Stimulated activated CD8-positive, alpha-beta memory T cell treated with anti-CD3 and anti-CD28 coated beads, Interleukin-15, amount 100 ng/mL, for 4 hours (primary cell): ENCODE data around the gene MTHFSD.

ENCODE experiments used
- DNase-seq, 2 donors: peaks; one replicate each; pipeline ENCODE4 v3.0.0-alpha.2; 2020; ENCODE audit warnings: low read depth in 2 of 2

MTHFSD gene

DNA sequence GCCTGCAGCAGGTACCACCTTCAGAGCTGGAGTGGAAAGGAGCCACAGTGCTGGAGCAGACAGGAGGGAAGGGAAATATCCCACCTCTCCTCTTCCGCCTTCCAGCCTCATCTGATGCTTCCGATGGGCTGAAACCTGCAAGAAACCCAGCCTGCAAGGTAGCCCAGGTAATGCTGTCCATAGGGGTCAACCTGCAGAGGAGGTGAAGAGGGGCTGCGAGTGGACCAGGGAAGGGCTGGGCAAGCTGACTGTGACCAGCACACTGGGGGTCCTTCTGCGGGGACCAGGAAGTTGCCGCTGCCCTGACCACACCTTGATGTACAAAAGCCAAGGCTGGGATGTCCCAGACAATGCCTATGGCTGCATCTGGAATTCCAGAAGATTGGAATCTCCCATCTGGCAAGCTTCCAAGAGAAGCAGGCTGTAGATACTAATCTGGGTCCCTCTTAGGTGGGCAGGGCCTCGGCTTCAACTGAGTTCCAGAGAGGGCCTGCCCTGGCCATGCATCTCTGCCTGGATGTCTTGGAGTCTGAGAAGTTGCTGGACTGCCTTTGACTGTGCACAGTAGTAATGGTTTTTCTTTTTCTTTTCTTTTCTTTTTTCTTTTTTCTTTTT, 29.1 kb upstream of the MTHFSD start:
- no peak for DNase-seq

DNA sequence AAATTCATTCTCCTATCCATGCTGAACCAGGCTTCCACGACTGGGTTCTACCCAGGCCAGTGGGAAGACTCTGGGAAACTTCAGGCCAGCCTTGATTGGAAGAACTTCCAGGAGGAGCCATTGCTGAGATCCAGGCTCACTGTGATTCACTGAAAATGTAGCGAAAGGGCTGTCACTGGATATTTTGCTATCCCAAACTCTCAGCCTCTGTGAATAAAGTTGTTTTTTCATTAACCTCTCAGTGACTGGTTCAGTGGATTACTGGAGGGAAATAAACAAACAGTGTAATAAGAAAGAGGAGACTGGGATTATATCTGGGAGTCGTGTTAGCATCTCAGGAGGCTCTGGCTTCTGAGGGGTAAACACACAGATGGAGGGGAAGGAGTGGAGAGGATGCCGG, 26.4 kb upstream of the MTHFSD start:
- no peak for DNase-seq

DNA sequence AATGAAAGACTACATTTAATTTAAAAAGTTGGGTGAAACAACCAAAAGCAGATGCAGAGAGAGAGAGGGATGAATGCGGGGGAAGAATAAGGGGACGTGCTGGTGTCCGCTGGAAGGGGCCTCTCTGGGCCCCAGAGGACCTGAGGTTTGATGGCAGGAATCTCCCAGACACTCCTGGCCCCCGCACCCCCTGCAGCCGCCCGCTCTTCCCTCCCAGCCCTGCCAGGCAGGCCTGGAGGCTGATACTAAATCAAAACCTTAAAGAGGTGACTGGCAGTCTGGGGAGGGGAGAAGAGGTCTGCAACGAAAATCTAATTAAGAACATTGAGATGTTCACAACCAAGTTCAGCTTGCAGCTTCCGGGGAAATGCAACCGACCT, 25.7 kb upstream of the MTHFSD start:
- no peak for DNase-seq

DNA sequence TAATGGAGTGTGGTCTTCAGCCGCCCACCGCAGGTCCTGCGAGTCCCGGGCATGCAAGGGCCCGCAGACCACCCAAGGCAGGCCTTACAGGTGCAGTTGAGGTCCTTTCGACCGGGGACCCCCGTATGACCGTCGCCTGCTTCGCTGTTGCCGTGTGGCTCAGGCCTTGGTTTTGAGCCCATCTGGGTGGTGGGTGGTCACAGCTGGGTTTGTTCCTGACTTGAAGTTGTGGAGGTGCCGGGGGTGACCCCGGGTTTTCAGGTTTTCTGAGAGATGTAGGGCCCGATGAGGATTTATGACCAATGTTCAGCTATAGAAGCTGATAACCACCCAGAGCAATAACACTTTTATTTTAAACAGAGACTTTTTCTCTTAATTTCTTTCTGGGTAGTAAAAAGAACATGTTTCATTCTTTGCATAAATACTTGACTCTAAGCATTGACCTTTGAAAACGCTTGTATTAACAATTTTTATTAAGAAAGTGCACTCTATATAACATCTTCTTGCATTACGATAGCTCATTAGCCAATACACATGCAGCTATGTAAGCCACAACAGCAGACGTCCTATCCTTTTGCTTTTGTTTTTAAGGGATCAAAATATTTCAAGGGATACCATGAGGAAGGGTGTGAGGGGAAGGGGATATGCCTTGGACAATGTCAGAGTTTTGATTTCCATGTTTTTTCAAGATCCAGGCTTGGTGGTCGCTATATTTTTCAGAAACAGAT, 25.2 kb upstream of the MTHFSD start:
- DNase-seq: no peak

DNA sequence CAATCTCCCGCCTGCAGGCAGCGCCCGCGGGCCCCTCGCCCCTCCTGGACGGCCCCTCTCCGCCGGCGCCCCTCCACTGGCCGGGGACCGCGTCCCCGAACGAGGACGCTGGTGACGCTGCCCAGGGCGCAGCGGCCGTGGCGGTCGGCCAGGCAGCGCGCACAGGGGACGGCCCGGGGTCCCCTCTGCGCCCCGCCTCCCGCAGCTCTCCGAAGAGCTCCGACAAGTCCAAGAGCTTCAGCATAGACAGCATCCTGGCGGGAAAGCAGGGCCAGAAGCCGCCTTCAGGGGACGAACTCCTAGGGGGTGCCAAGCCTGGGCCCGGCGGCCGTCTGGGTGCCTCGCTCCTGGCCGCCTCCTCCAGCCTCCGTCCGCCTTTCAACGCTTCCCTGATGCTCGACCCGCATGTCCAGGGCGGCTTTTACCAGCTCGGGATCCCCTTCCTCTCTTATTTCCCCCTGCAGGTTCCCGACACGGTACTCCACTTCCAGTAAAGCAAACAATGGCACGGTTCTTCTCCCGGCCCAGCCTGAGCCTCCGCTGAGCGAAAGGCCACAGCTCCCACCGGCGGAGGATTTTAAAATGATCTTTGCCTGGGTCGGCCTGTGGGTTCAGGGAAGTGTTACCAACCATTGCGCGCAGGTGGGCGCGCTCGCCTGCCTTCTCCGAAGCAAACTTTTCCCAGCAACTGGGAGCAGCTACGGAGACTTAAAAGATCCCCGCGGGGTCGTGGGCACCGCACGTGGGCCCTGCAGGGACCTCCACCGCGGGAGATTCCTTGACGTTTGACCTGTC, 24.4 kb upstream of the MTHFSD start:
- no peak for DNase-seq

DNA sequence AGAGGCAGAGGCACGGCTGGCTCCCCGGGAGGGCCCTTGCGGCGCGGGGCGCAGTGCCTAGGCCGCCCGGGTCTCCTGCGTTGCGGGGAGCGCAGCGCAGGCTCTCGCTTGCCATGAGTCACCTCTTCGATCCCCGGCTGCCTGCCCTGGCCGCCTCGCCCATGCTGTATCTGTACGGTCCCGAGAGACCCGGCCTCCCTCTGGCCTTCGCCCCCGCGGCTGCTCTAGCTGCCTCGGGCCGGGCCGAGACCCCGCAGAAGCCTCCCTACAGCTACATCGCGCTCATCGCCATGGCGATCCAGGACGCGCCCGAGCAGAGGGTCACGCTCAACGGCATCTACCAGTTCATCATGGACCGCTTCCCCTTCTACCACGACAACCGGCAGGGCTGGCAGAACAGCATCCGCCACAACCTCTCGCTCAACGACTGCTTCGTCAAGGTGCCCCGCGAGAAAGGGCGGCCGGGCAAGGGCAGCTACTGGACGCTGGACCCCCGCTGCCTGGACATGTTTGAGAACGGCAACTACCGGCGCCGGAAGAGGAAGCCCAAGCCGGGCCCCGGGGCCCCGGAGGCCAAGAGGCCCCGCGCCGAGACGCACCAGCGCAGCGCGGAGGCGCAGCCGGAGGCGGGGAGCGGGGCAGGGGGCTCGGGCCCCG, 23.7 kb upstream of the MTHFSD start:
- DNase-seq: no peak

DNA sequence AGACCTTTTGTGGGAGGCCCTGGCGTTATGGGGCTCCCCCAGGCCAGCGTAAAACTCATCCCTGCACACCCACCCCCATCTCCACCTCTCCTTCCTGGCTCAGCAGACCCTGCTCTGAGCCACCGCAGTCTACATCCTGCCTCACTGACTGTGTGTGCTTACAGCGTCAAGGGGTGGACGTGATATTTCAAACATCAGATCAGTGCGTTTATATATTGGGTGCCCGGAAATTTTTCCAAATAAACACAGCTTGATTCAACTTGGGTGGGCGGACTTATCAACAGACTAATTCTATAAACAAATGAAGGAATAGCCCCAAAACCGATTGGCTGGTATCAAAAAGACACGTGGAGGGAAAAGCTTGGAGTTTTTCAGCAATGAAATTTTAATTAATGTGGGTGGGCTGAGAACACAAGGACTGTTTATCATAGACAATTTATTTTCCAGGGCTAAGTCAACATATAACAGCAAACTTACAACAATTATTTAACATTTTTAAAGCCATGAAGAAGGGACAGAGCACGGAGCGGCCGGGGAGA, 23.1 kb upstream of the MTHFSD start, which contains the start of gene FOXL1:
FOXL1 (plus strand) TSS at position 489 of the 539 bp plus-strand sequence. CDS start 175 bp downstream, outside the sequence.
- DNase-seq: no peak

DNA sequence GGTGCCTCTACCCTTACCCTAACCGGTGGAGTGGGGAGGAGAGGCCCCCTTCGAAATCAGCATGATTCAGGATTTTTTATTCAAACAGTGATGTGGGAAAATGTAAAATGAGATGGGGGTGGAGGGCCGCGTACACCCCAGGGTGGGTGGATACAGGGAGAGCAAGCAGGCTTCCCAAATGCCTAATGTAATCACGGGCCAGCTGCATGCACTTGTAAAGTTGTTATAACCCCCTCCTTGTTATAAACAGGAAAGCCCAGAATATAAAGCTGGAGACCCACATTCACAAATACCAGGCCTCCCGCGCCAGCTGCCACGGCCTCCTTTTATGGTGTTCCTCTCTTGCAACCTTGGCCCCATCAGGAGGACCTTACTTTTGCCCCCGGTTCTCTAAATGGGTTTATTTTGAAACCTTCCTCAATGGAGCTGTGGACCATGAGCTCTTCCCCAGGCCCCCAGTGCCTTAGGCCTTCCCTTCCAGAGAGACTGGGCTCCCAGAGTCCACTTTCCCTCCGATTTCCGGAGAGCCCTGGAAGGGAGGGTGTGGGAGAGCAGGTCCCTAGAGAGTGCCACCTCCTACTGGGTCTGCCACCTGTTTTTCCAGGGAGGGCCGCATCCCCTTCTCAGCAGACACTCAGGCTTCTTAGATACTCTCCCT, 22.4 kb upstream of the MTHFSD start:
- no peak for DNase-seq

DNA sequence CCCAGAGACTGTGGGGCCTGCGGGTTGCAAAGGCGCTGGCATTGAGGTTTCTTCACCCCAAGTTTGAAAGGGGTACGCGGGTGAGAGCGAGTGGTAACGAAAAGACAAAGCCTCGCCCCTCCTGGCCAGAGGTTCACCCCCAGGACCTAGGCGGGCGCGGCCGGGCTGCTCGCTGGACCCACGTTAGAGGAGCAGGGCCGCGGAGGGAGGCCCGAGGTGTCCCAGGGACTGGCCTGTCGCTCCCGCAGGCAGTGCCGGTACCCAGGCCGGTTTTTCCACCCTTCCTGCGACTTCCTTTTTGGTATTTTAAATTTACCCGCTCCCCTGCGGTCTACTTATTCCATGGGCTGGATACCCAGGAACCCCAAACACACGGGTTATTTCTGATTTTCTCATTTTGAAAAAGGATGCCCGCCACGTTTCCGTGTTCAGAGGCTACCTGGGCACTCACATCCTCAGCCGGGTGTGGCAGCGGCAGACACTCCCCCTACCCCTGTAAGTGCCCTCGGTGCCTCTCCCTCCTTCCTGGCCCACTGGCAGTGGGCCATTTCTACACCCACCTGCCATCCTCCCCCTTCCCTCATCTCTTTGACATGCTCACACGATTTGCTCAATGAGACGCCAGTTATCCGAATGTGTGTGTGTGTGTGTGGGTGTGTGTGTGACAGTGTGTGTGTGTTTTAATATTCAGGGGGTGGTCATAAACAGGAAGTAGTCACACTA, 21.7 kb upstream of the MTHFSD start:
- DNase-seq: no peak

DNA sequence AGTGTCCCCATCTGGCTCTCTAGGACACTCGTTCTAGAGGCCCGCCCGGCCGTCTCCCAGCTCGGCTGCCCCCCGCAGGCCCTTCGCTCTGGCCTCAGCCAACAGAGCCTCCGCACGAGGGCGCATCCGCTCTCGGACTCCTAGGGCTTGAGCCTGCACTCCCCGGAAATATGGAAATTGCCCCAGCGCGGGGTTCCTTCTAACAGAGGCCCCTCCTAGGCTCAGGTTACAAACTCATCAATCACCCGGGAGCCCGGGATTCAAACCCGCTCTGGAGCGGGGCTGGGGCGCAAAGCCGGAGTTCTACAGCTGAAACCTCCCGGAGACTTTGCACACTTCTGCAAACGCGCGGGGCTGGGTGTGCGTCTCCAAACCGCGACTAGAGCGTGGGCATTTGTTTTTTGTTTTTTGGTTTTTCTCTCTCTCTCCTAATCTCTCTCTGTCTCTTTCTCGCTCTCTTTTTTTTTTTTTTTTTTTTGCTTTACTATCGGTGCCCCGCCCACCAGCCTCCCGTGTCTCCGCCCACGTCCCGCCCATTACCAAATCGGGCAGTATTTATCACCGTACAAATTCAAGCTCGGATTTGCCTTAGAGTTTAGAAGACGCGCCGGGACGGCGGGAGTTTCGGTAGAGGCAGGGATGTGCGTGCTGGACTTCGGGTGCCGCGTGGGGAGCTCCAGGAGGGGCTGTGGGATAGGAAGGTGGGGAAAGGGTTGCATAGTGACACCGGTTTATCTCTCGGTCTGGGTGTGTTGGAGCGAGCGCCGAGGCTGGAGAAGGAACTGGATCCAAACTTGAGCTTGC, 20.9 kb upstream of the MTHFSD start:
- DNase-seq: no peak

DNA sequence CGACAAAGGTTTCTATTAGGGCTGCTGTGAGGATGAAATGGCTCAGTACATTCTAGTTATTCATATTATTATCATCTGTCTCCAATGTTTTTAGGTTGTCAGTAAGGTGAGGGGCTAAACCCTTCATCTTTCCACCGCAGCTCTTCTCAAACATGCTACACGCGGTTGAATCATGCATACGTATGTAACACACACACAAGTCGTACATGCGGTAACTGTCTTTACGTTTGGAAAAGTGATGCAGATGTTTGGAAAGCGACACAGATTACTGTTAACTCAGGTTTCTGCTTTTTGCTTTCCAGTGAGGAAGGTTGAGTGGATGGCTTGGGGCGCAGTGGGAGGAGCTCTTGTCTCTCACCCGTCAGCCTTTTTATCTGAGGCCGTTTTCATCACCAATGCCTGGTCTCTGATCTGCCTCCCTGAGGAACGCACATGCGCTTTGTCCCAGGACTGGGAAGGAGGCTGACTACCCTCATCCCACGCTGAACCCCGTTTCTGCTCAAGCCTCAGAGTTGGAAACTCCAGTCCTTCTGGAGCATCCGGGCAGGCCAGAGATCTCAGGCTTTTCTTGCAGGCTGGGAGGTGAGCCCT, 20.2 kb upstream of the MTHFSD start:
- no peak for DNase-seq

DNA sequence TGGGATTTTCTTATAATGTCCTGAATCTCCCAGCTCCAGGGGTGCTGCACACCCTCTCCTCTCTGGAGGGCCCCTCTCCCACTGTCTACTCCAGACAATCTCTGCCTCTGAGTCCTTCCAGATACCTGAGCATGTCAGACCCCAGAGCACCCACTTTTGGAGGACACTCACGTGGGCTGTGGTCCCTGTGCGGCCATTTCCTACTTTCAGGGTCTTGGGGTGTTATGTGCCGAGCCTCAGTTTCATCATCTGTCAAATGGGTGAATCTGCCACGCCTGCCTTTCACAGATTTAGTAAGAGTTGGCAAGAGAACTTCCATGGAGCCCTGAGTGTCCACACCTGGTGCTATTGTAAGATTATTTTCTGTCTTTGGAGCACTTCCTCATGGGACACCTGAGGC, 19.6 kb upstream of the MTHFSD start:
- no peak for DNase-seq

DNA sequence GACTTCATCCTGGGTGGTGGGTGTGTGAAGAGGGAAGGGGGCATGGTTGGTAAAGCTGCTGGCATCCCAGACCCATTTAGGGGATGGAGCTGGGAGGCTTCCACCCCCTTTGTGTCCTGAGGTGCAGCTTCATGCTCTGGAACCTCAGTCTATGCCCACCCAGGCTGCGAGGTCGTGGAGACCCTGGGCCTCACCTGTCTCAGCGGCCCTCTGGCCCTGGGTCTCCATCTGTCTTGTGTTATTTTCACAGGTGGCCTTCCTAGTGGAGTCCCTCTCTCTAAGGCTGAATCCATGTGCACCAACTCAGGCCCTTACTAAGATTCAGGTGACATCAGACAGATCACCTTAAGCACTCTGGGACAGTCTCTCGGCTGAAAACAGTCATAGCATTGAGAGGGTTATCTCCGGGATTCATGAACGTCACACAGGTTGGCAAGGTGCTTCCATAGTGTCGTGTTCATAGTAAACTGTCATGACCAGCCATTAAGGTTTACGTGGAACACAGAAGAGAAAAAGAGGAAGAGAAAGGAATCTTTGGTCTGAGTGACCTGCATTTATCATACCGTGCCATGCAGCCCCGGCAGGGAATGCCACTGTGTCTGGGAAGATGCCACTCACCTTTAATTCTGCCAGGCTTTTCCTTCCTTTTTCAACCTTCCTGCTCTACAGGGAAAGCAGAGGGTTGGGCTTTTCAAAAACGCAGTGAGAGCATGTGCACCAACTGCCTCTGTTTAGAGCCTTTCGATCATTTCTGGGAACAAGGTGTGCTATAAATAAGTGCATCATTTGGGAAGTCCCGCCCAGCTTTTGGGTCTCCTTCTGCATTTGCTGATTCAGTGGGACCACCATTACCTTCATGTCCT, 18.8 kb upstream of the MTHFSD start:
- DNase-seq: no peak

DNA sequence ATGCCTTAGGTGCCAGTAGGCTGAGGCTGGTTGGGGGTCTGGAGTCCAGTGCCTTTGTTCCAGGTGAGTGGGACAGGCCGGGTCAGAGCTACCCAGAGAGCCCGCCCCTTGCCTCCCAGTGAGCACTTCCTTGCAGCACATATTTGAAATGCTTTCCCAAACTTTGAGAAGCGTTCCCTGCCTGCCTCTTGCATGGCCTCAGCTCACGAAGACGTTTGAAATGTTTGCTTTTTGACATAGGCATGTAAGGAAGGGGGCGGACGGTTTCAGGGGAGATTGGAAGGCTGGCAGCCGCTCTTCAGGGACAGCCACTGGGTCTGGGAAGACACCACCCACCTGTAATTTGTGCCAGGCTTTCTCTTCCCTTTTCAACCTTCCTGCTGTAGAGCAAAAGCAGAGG, 18.2 kb upstream of the MTHFSD start:
- no peak for DNase-seq

DNA sequence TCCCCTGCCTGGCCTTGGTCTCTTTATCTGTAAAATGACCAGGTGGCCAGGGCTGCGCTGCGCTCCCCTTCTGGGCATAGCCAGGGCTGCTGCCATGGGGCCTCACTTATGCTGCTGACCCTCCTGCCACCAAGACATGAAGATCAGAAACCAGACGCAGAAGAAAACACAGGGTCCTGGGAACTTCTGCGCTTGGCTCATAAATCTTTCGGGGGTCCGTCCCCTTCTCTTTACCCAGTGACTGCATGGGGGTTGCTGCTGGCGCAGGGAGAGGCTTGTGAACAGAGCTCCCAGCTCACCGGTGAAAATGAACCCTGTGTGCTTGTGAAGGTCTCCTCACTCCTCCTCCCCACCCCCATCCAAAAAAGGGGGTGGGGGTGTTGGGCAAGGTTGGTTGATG, 17.6 kb upstream of the MTHFSD start:
- no peak for DNase-seq

DNA sequence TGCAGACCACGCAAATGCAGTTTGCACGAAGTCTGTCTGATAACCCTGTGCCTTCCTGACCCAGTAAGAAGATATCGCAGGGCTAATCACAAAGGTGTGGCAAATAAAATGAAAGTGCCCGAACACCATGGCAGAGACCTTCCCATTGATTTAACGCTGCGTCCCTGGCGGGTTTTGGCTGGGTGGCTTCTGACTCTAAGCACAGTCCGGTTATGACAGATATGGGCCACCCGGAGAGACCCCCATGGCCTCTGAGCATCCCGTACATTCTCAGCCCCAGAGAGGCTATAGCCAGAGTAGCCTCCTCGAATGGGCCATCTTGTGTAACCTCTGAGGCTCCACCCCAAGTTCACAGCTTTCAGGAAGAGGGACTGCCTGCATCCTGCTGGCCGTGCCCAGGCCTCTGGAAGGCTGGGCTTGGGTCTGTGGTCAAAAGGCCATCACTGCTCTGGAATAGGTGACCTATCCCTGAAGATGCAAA, 17.0 kb upstream of the MTHFSD start:
- DNase-seq: no peak

DNA sequence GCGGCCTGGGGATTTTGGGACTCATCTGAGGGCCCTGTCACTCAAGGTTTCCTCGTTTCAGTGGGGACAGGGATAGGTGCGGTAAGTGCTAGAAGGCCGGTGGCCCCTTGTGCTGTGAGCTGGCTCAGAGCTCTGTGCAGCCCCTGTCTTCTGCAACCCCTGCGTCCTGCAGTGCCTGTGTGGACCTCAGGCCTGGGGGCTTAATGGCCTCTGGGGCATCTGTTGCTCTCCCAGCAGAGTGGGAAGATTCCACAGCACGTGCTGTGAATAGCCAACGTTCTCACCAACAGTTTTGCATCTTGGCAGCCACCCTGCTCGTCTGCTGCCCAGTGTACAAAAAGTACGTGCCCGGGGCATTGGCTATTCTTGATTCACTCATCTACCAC, 16.5 kb upstream of the MTHFSD start:
- no peak for DNase-seq
